DOHH2 (cell line): ENCODE measurements around the gene GNA14.

Experiments
- CTCF ChIP-seq: fragments of 200-600 bp; sonication (generic); IDR thresholded peaks from one replicate; pipeline ENCODE4 v1.5.1; 2014; ENCODE audit warnings: antibody characterized with exemption, mild to moderate bottlenecking, low read depth, low read length; ENCODE audit not compliant: poor library complexity, severe bottlenecking
- EZH2phosphoT487 ChIP-seq: fragments of 200-600 bp; sonication (generic); IDR thresholded peaks from 2 replicates; pipeline ENCODE4 v1.6.1; 2017; ENCODE audit warnings: borderline replicate concordance, mild to moderate bottlenecking, antibody characterized with exemption, low read length, moderate library complexity, mixed read lengths

GRCh38 chr9:77511525-77511924 is 136.6 kb downstream of the GNA14 start:
- no peak for TF ChIP-seq CTCF
- TF ChIP-seq EZH2phosphoT487, result no peak
